EH (cell line): Measurements from ENCODE around the gene LNPEP.
"Not testable (repeated sequence)": the region's sequence is repeated elsewhere in the genome, so short reads cannot be mapped to it uniquely, and the experiment has no call there.

Experiments used
- DNase-seq: peaks from one replicate; pipeline ENCODE4 v3.0.0-alpha.2; 2015; ENCODE audit warnings: low read depth

LNPEP gene

GRCh38 chr5:97065475-97065874 is 129.6 kb downstream of the LNPEP start:
- DNase-seq: no peak

- DNase-seq: no peak
Observed at GRCh38 chr5:97067296-97067850, 131.5 kb downstream of the LNPEP start.

GRCh38 chr5:97070234-97070633 is 134.4 kb downstream of the LNPEP start:
- no peak for DNase-seq

DNA sequence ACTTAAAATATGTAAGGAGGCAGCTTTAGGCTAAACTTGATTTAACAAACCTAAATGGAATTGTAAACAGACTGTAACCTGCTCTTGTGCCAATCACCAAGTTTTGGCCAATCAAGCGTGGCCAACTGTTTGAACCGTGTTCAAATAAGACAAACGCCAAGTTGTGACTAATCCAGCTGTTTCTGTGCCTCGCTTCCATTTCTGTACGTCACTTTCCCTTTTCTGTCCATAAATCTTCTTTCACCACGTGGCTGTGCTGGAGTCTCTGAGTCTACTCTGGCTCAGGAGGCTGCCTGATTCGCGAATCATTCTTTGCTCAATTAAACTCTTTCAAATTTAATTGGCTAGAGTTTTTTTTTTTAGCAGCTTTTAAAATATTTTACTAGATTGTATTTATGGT is 135.2 kb downstream of the LNPEP start:
- peak; percentile 78 for DNase-seq

DNA sequence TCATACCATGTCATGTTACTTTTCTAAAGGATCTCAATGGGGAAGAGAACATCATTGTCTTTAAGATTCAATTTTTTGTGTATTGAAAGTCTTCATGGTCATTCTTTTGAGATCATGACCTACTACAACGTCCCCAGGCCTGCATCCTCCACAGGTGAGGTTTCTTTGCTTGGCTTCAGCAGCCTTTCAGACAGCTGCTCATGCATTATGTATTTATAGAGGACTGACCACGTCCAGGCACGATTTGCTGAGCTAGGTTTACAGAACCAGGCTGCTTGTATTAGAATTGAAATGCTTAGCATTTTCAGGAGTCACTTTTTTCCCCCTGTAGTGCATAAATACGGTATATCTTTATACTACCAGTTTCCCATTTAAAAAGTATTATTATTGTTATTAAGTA is 136.1 kb downstream of the LNPEP start:
- DNase-seq: no peak

- DNase-seq: no peak
Observed at GRCh38 chr5:97072696-97073095, 136.8 kb downstream of the LNPEP start.

DNA sequence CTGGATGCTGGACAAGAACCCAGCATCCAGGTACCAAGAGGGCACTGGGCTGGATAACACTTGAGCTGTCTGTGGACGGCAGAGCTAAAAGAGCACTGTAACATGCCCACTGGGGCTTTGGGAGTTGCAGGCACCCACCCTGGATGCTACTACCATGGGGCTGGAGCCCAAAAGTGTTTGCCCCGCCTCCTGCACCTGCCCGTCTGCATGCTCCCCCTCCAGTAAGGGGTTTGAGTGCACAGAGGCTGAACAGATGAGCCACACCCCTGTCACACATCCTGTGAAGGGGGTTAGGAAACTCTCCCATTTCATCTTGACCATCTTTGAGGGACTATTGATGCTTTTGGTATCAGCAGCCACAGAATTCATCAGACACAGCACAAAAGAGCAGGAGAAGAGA is 137.5 kb downstream of the LNPEP start:
- no peak for DNase-seq

DNA sequence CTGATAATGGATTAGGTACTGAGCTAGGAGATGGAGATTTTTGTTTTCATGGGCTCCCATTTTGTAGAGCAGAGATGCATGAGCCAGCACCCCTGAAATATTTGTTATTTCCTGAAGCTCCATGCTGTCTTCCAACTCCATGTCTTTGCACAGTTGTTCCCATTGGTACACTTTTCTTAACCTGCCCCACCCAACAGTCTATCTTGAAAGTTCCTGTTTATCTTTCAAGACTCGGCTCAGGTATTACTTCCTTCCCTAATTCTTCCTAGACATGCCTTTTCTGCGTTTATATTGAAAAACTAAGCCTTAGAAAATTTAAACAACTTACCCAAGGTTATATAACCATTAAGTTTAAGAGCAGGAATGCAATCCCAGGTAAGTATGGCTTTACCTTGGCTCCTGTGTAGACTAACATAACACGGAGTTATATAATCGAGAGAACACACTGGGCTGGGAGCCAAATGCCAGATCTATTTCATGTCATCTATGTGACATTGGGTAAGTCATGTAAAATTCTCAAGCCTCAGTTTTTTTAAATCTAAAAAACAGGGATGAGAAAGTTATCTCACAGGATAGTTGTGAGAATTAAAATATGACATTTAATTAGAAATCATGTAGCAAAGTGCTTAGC is 139.1 kb downstream of the LNPEP start:
- no peak for DNase-seq

- no peak for DNase-seq
Observed at GRCh38 chr5:97075649-97076048, 139.8 kb downstream of the LNPEP start.

GRCh38 chr5:97076098-97076497 is 140.2 kb downstream of the LNPEP start:
- DNase-seq: no peak

DNA sequence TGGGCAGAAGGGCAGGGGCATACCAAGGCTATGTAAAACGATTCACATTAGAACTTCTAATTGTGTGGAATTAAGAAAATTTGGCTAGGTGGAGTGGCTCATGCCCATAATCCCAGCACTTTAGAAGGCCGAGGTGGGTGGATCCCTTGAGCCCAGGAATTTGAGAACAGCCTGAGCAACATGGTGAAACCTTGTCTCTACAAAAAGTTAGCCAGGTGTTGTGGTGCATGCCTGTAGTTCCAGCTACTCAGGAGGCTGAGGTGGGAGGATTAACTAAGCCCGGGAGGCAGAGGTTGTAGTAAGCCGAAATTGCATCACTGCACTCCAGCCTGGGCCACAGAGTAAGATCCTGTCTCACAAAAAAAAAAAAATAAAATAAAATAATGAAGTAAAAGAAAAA is 141.4 kb downstream of the LNPEP start:
- DNase-seq: no peak

DNA sequence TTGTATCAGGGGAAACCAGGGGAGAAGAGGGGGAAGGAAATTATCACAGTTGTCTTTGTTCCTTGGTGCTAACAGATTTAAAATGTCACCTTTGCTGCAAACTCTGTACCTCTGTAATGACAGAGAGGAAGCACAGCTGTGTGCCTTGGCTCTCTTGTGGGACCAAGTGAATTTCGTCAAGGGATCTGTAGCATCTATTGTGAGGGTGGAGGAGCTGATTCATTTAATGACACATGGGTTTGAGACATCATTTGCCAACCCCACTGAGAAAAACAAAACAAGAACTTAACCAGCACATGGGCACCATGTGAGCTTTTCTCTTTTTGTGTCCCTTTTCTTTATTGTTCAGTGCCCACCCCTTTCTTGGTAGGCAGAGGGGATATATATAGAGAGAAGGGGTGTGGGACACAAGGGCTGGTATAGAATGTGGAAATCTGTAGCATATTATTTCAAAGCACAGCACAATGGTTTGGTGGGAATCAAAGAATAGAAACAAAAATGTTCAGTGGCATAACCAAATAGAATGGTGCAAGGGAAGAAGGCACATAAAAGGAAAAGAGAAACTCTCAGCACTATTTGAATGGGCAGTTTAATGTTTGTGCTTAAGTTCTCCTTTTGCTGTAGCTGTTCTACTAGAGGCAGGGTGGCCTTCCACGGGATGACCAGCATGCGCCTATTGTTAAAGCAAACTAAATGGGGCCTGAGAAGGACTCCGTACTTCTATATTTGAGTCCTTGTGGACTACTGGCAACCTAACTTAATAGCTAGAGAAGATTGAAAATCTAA is 143.3 kb downstream of the LNPEP start:
- DNase-seq: no peak

GRCh38 chr5:97084782-97085458 is 149.0 kb downstream of the LNPEP start:
- DNase-seq: not testable (repeated sequence)

DNA sequence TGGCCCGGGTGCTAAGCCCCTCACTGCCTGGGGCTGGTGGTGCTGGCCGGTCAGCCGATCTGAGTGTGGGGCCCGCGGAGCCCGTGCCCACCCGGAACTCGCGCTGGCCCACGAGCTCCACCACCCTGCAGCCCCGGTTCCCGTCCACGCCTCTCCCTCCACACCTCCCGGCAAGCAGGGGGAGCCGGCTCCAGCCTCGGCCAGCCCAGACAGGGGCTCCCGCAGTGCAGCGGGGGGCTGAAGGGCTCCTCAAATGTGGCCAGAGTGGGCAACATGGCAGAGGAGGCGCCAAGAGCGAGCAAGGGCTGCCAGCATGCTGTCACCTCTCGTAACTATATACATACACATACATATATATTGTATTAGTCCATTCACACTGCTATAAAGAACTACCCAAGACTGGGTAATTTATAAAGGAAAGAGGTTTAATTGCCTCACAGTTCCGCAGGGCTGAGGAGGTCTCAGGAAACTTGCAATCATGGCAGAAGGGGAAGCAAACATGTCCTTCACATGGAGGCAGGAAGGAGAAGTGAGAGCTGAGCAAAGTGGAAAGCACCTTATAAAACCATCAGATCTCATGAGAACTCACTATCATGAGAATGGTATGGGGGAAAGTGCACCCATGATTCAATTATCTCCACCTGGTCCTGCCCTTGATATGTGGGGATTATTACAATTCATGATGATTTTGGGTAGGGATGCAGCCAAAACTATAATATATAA is 149.7 kb downstream of the LNPEP start:
- no peak for DNase-seq
